Caco-2 (cell line): Measurements from ENCODE around the gene FN1. TPM values are rescaled to one million over a fixed set of nuclear protein-coding genes. Genes with fewer than 3 reads are reported as not detected.

Experiments used
- BruUV-seq: library from RNA; stranded (reverse); fragments of 400-500 nt; replicated peaks from 2 replicates; lab custom pipeline; 2021; lab: Mats Ljungman, UMichigan
- CTCF ChIA-PET: fragments of 300-600 bp; sonication (Branson Sonifier 250); formaldehyde crosslinking; loops from one replicate; lab custom pipeline; 2022; ENCODE audit warnings: antibody characterized with exemption; lab: Charles Lee
- POLR2A ChIA-PET: fragments of 300-600 bp; sonication (Branson Sonifier 250); formaldehyde crosslinking; loops from one replicate; lab custom pipeline; 2022; ENCODE audit warnings: antibody characterized with exemption; lab: Charles Lee
- DNase-seq, 2 experiments: peaks; one replicate each; pipeline versions ENCODE4 v3.0.0 to v3.0.0-alpha.2; 2020 to 2022
- H3K27me3 ChIP-seq: replicated peaks from 2 replicates; pipeline ENCODE4 v1.6.0; 2011; ENCODE audit warnings: low read length; ENCODE audit not compliant: control insufficient read depth, insufficient read depth
- H3K36me3 ChIP-seq: 2 replicates; pipeline ENCODE4 v1.5.1; 2011; ENCODE audit warnings: low read length; ENCODE audit not compliant: control insufficient read depth, insufficient read depth
- H3K4me1 ChIP-seq: fragments of 250-450 bp; sonication (Bioruptor Pico); 2 replicates; pipeline ENCODE4 v1.5.1; 2020; ENCODE audit warnings: mild to moderate bottlenecking
- H3K4me3 ChIP-seq: 2 replicates; pipeline ENCODE4 v1.5.1; 2011; ENCODE audit warnings: low read depth, mild to moderate bottlenecking, control low read depth, low read length
- H3K9me3 ChIP-seq: fragments of 250-450 bp; sonication (Bioruptor Pico); 2 replicates; pipeline ENCODE4 v1.5.1; 2020; ENCODE audit warnings: mild to moderate bottlenecking, moderate library complexity
- H3K27ac Mint-ChIP-seq: one replicate; pipeline ENCODE4 v1.8.0; 2022; ENCODE audit warnings: mixed read lengths; ENCODE audit not compliant: unreplicated experiment
- H3K27me3 Mint-ChIP-seq: one replicate; pipeline ENCODE4 v1.8.0; 2022; ENCODE audit warnings: mixed read lengths; ENCODE audit not compliant: insufficient read depth, unreplicated experiment
- H3K36me3 Mint-ChIP-seq: one replicate; pipeline ENCODE4 v1.8.0; 2022; ENCODE audit warnings: mild to moderate bottlenecking, mixed read lengths; ENCODE audit not compliant: insufficient read depth, unreplicated experiment
- H3K4me1 Mint-ChIP-seq: one replicate; pipeline ENCODE4 v1.8.0; 2022; ENCODE audit warnings: low read depth, mixed read lengths; ENCODE audit not compliant: unreplicated experiment
- H3K4me3 Mint-ChIP-seq: one replicate; pipeline ENCODE4 v1.8.0; 2022; ENCODE audit warnings: mild to moderate bottlenecking, moderate library complexity, mixed read lengths; ENCODE audit not compliant: unreplicated experiment
- H3K9me3 Mint-ChIP-seq: one replicate; pipeline ENCODE4 v1.8.0; 2022; ENCODE audit warnings: mixed read lengths; ENCODE audit not compliant: unreplicated experiment
- CTCF ChIP-seq, 2 experiments: fragments of 200-600 bp in 1 of 2; IDR thresholded peaks; 1 replicate in 1 of 2; 2 replicates in 1 of 2; pipeline versions ENCODE4 v1.5.1 to v1.8.0; 2011 to 2022; ENCODE audit warnings: antibody characterized with exemption in 1 of 2, control low read depth in 1 of 2, inconsistent platforms in 1 of 2, low read depth in 1 of 2, low read length in 1 of 2, mild to moderate bottlenecking in 1 of 2, moderate library complexity in 1 of 2; ENCODE audit not compliant: insufficient read depth in 1 of 2, severe bottlenecking in 1 of 2, unreplicated experiment in 1 of 2
- intact Hi-C: fragments of 100-400 bp; cut with micrococcal nuclease; formaldehyde crosslinking; loops from one replicate; pipeline ENCODE4 v1.10.0; 2022; ENCODE audit not compliant: unreplicated experiment
- total RNA-seq: library from RNA; stranded (reverse); gene quantifications from 2 replicates; pipeline ENCODE4 v1.2.3, GENCODE V29; 2022

The FN1 gene
- total RNA-seq, 1 experiment from 2014 or later, result 3,805 TPM

- peaks cover 23% of the 10 kb centered on the region for H3K4me1 Mint-ChIP-seq
- TF ChIP-seq CTCF (IDR thresholded peaks at IDR 0.05; ENCODE audit: insufficient read depth in 1 of 2, low read depth in 1 of 2, low read length in 1 of 2, severe bottlenecking in 1 of 2, unreplicated experiment in 1 of 2), result no peak
- no TSS peak for BruUV-seq
- no peaks in the 10 kb centered on the region for H3K9me3 ChIP-seq
- no peaks in the 10 kb centered on the region for H3K27me3 Mint-ChIP-seq
- H3K4me1 ChIP-seq, result no peaks in the 10 kb centered on the region
- H3K4me3 ChIP-seq, result no peak overlapping the region
- ChIA-PET CTCF (no interaction called here), POLR2A (no interaction called here)
- intact Hi-C loops, result no loop called here
- no peaks in the 10 kb centered on the region for H3K27me3 ChIP-seq
- DNase-seq, result no peak
- H3K36me3 ChIP-seq, result peaks cover 15% of the 10 kb centered on the region
- peaks cover 100% of the 10 kb centered on the region for H3K36me3 Mint-ChIP-seq
- no peaks in the 10 kb centered on the region for H3K9me3 Mint-ChIP-seq
- no peak overlapping the region for H3K27ac Mint-ChIP-seq
- no peak overlapping the region for H3K4me3 Mint-ChIP-seq
Observed at GRCh38 chr2:215392164-215392563, 43.7 kb downstream of the FN1 start.

- DNase-seq, result peak in 1 of 2 experiments; percentile 30
- no TSS peak for BruUV-seq
- Mint-ChIP-seq H3K9me3 (no peaks in the 10 kb centered on the region), H3K27me3 (no peaks in the 10 kb centered on the region), H3K27ac (peak overlapping the region; percentile 32), H3K4me3 (no peak overlapping the region), H3K4me1 (peaks cover 23% of the 10 kb centered on the region), H3K36me3 (peaks cover 100% of the 10 kb centered on the region)
- Histone ChIP-seq H3K36me3 (peaks cover 12% of the 10 kb centered on the region), H3K4me1 (no peaks in the 10 kb centered on the region), H3K4me3 (no peak overlapping the region), H3K9me3 (no peaks in the 10 kb centered on the region), H3K27me3 (no peaks in the 10 kb centered on the region)
- ChIA-PET POLR2A (no interaction called here), CTCF (no interaction called here)
- TF ChIP-seq CTCF (IDR thresholded peaks at IDR 0.05; ENCODE audit: insufficient read depth in 1 of 2, low read depth in 1 of 2, low read length in 1 of 2, severe bottlenecking in 1 of 2, unreplicated experiment in 1 of 2), result no peak
- intact Hi-C loops, result no loop called here
Observed at GRCh38 chr2:215391531-215391930, 44.3 kb downstream of the FN1 start.

- H3K27me3 ChIP-seq, result no peaks in the 10 kb centered on the region
- H3K36me3 Mint-ChIP-seq, result peaks cover 100% of the 10 kb centered on the region
- H3K4me3 Mint-ChIP-seq, result no peak overlapping the region
- CTCF ChIA-PET, result no interaction called here
- DNase-seq, result no peak
- POLR2A ChIA-PET, result no interaction called here
- no peaks in the 10 kb centered on the region for H3K27me3 Mint-ChIP-seq
- H3K4me1 ChIP-seq, result no peaks in the 10 kb centered on the region
- no peaks in the 10 kb centered on the region for H3K9me3 ChIP-seq
- no peaks in the 10 kb centered on the region for H3K9me3 Mint-ChIP-seq
- no peak overlapping the region for H3K27ac Mint-ChIP-seq
- no peak for TF ChIP-seq CTCF (IDR thresholded peaks at IDR 0.05; ENCODE audit: insufficient read depth in 1 of 2, low read depth in 1 of 2, low read length in 1 of 2, severe bottlenecking in 1 of 2, unreplicated experiment in 1 of 2)
- BruUV-seq, result no TSS peak
- no peak overlapping the region for H3K4me3 ChIP-seq
- H3K4me1 Mint-ChIP-seq, result peaks cover 19% of the 10 kb centered on the region
- H3K36me3 ChIP-seq, result peaks cover 12% of the 10 kb centered on the region
- intact Hi-C loops, result no loop called here
Observed at GRCh38 chr2:215390550-215390913, 45.3 kb downstream of the FN1 start.
